HG02884 (cell line): ENCODE results near the gene UGT1A5.

ENCODE experiments used
- ATAC-seq: cut with Tn5 transposase; IDR thresholded peaks from one replicate; pipeline ENCODE4 v1.9.1; 2021; ENCODE audit warnings: mild to moderate bottlenecking, moderate library complexity; ENCODE audit not compliant: unreplicated experiment

Gene UGT1A5

GRCh38 chr2:233822101-233822771, 109.5 kb downstream of the UGT1A5 start:
- no peak for ATAC-seq
